OCI-LY7 (cell line): ENCODE results near the gene SLC30A9. TPM values are rescaled to one million over a fixed set of nuclear protein-coding genes. Genes with fewer than 3 reads are reported as not detected.

ENCODE experiments used
- Bru-seq: library from RNA; stranded (reverse); fragments of 400-500 nt; gene quantifications from one replicate; lab custom pipeline; 2021; lab: Mats Ljungman, UMichigan
- BruChase-seq, 2 experiments: library from RNA; stranded (reverse); fragments of 400-500 nt; gene quantifications; one replicate each; lab custom pipeline; 2021; lab: Mats Ljungman, UMichigan
- BruUV-seq: library from RNA; stranded (reverse); fragments of 400-500 nt; replicated peaks from 2 replicates; lab custom pipeline; 2021; lab: Mats Ljungman, UMichigan
- CTCF ChIA-PET: fragments of 300-600 bp; sonication (Branson Sonifier 250); formaldehyde crosslinking; loops from one replicate; lab custom pipeline; 2022; ENCODE audit warnings: antibody characterized with exemption; ENCODE audit not compliant: unreplicated experiment; lab: Charles Lee
- POLR2A ChIA-PET: fragments of 300-600 bp; sonication (Branson Sonifier 250); formaldehyde crosslinking; loops from one replicate; lab custom pipeline; 2022; ENCODE audit warnings: antibody characterized with exemption; lab: Charles Lee
- DNase-seq: peaks from one replicate; pipeline ENCODE4 v3.0.0-alpha.2; 2015; ENCODE audit warnings: low spot score
- H2AFZ ChIP-seq: fragments of 200-600 bp; sonication (generic), shearing (Covaris generic); 2 replicates; pipeline ENCODE4 v1.6.1; 2014; ENCODE audit warnings: mild to moderate bottlenecking, antibody characterized with exemption, low read length, moderate library complexity
- H3K27ac ChIP-seq: fragments of 200-600 bp; sonication (generic); 2 replicates; pipeline ENCODE4 v1.5.1; 2014; ENCODE audit warnings: mixed run types, low read depth, mild to moderate bottlenecking, moderate library complexity, low read length, inconsistent platforms; ENCODE audit not compliant: poor library complexity, severe bottlenecking
- H3K36me3 ChIP-seq: fragments of 200-600 bp; sonication (generic); 2 replicates; pipeline ENCODE4 v1.6.1; 2014; ENCODE audit warnings: mild to moderate bottlenecking, antibody characterized with exemption, low read length, moderate library complexity, mixed read lengths; ENCODE audit not compliant: insufficient read depth
- H3K4me1 ChIP-seq: fragments of 200-600 bp; sonication (generic); 2 replicates; pipeline ENCODE4 v1.5.1; 2014; ENCODE audit warnings: mild to moderate bottlenecking, low read length; ENCODE audit not compliant: insufficient read depth, poor library complexity, severe bottlenecking
- H3K4me2 ChIP-seq: fragments of 200-600 bp; sonication (generic); 2 replicates; pipeline ENCODE4 v1.6.1; 2014; ENCODE audit warnings: mild to moderate bottlenecking, low read length
- H3K4me3 ChIP-seq: fragments of 200-600 bp; sonication (generic); 2 replicates; pipeline ENCODE4 v1.5.1; 2014; ENCODE audit warnings: mild to moderate bottlenecking, low read depth, low read length; ENCODE audit not compliant: poor library complexity, severe bottlenecking
- H3K79me2 ChIP-seq: fragments of 200-600 bp; sonication (generic); 2 replicates; pipeline ENCODE4 v1.6.1; 2016; ENCODE audit warnings: low read depth, mild to moderate bottlenecking, low read length, moderate library complexity, mixed read lengths; ENCODE audit not compliant: insufficient read depth
- H3K9me2 ChIP-seq: fragments of 200-600 bp; sonication (generic); 2 replicates; pipeline ENCODE4 v1.6.1; 2016; ENCODE audit warnings: mild to moderate bottlenecking, low read length, mixed read lengths; ENCODE audit not compliant: insufficient read depth
- H3K9me3 ChIP-seq: fragments of 200-600 bp; sonication (generic); 2 replicates; pipeline ENCODE4 v1.6.1; 2014; ENCODE audit warnings: mild to moderate bottlenecking, mixed run types, low read length, mixed read lengths
- H4K20me1 ChIP-seq: fragments of 200-600 bp; sonication (generic); 2 replicates; pipeline ENCODE4 v1.6.1; 2014; ENCODE audit warnings: mild to moderate bottlenecking, antibody characterized with exemption, low read length, moderate library complexity, mixed read lengths; ENCODE audit not compliant: insufficient read depth
- CTCF ChIP-seq: fragments of 200-600 bp; sonication (generic); conservative IDR thresholded peaks from 2 replicates; pipeline ENCODE4 v1.5.1; 2014; ENCODE audit warnings: mild to moderate bottlenecking, antibody characterized with exemption, low read length, moderate library complexity, mixed read lengths
- EZH2phosphoT487 ChIP-seq: fragments of 200-600 bp; sonication (generic); IDR thresholded peaks from 2 replicates; pipeline ENCODE4 v1.6.1; 2018; ENCODE audit warnings: low read depth, borderline replicate concordance, mild to moderate bottlenecking, mixed run types, antibody characterized with exemption, low read length, moderate library complexity, mixed read lengths
- intact Hi-C: fragments of 100-400 bp; cut with micrococcal nuclease; formaldehyde crosslinking; loops from one replicate; pipeline ENCODE4 v1.10.0; 2022; ENCODE audit not compliant: unreplicated experiment
- long read RNA-seq: library from polyadenylated mRNA; stranded (forward); transcript quantifications from one replicate; pipeline ENCODE4 v2.0.0, GENCODE V29; 2022
- total RNA-seq, 2 experiments: library from RNA; depleted of rRNA in 1 of 2; stranded (reverse); fragments of >200 nt in 1 of 2; shearing (Covaris generic) in 1 of 2; gene quantifications; 2 replicates each; pipeline ENCODE4 v1.2.3, GENCODE V29; 2014 to 2022

Gene SLC30A9
- total RNA-seq (2014; rRNA removed; shearing (Covaris generic)) (33.8 and 60.2 TPM in 2 replicates), total RNA-seq (2022) (40.8 and 42.5 TPM in 2 replicates), Bru-seq, nascent RNA (percentile 78 among the genes with signal in this experiment), BruChase-seq, experiment 1, labeled RNA remaining after a 6-hour chase (percentile 74 among the genes with signal in this experiment), BruChase-seq, experiment 2, labeled RNA remaining after a 2-hour chase (percentile 69 among the genes with signal in this experiment)
- long read RNA-seq, full-length matches to known transcripts: 74 of 109 reads
- long read RNA-seq, partial matches to known transcripts: 26 of 109 reads
- long read RNA-seq, other reads (novel, unspliced or antisense): 9 of 109 reads

- Histone ChIP-seq H4K20me1 (0 out of 2 replicates have a peak, but pooled peaks cover 5% of the 10 kb centered on the region), H3K27ac (no peak within 1 kb of the TSS), H3K4me2 (peak within 1 kb of the TSS; percentile 95), H3K4me3 (peak within 1 kb of the TSS; percentile 94), H2AFZ (peak within 1 kb of the TSS; percentile 91), H3K36me3 (no peaks in the 10 kb centered on the region), H3K9me2 (no peaks in the 10 kb centered on the region), H3K79me2 (peaks cover 28% of the 10 kb centered on the region), H3K4me1 (peaks cover 26% of the 10 kb centered on the region), H3K9me3 (no peaks in the 10 kb centered on the region)
- ChIA-PET POLR2A (interaction anchor here (0.6 to 1.8 kb wide), 6 partner anchors 11 to 935 kb away, joined by 3 to 8 read pairs (median 3); partner anchors contain the start of gene BEND4), CTCF (no interaction called here)
- DNase-seq: peak; percentile 96
- BruUV-seq: no TSS peak
- intact Hi-C loops: loop anchor here (2.0 to 5.0 kb wide), 2 partner anchors 56 to 162 kb away; partner anchors contain the start of genes BEND4 and TMEM33
- TF ChIP-seq CTCF (no peak), EZH2phosphoT487 (no peak)
Measured at GRCh38 chr4:41990365-41991111, at the start of gene SLC30A9. SLC30A9 (plus strand) TSS chr4:41990530; CDS start chr4:41990652, 122 bp downstream.

- ChIA-PET CTCF (no interaction called here), POLR2A (no interaction called here)
- no peak overlapping the region for H3K27ac ChIP-seq
- H2AFZ ChIP-seq: no peak overlapping the region
- no peak overlapping the region for H3K4me3 ChIP-seq
- H3K36me3 ChIP-seq: peaks cover 91% of the 10 kb centered on the region
- no peaks in the 10 kb centered on the region for H3K9me2 ChIP-seq
- H3K79me2 ChIP-seq: peaks cover 66% of the 10 kb centered on the region
- intact Hi-C loops: no loop called here
- TF ChIP-seq EZH2phosphoT487 (no peak), CTCF (no peak)
- DNase-seq: no peak
- peaks cover 13% of the 10 kb centered on the region; the same call in 1 of the 2 replicates for H4K20me1 ChIP-seq
- no peak overlapping the region for H3K4me2 ChIP-seq
- H3K9me3 ChIP-seq: no peaks in the 10 kb centered on the region
- H3K4me1 ChIP-seq: peaks cover 24% of the 10 kb centered on the region
- BruUV-seq: no TSS peak
Measured at GRCh38 chr4:41940834-41941233, 49.5 kb upstream of the SLC30A9 start.
